Measurements from ENCODE around the gene DNAI4. TPM values are rescaled to one million over a fixed set of nuclear protein-coding genes. Genes with fewer than 3 reads are reported as not detected.
"Not testable (repeated sequence)": the region's sequence is repeated elsewhere in the genome, so short reads cannot be mapped to it uniquely, and the experiment has no call there.

Gene DNAI4
- total RNA-seq, 1 experiment from 2014 or later = 7.2 TPM

DNA sequence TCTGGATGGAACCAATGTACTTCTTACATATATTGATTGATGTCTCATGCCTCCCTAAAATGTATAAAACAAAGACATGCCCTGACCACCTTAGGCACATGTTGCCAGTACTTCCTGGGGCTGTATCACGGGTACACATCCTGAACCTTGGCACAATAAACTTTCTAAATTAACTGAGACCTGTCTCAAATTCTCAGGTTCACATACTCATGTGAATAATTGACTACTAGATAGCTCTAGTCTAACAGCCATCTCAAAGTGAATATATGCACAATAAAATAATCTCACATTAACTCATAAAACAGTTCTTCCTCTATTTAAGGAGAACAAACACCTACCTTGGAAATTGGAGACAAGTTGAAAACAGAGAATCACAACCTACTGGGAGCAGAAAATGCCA lies 5.6 kb downstream of the DNAI4 start:
- no TSS peak for BruUV-seq (replicated peaks)
- in situ Hi-C loops (cut with HindIII; ENCODE audit: low pct_unique_long_range_greater_than_20kb, low sequenced_read_pairs) (no loop called here), intact Hi-C loops (cut with micrococcal nuclease; ENCODE audit: unreplicated experiment) (no loop called here)
- H3K27me3 ChIP-seq (ENCODE audit: control insufficient read depth, insufficient read depth, low read length) = no peaks in the 10 kb centered on the region
- no peak for TF ChIP-seq SIN3A (IDR thresholded peaks at IDR 0.05; ENCODE audit: borderline replicate concordance, insufficient read depth, low read depth, low read length)
- H3K4me1 ChIP-seq (ENCODE audit: control insufficient read depth, insufficient read depth, low read length) = peaks cover 10% of the 10 kb centered on the region
- H3K27ac ChIP-seq (ENCODE audit: low read length) = no peak overlapping the region
- H3K4me3 ChIP-seq (ENCODE audit: low read depth in 2 of 2, low read length in 2 of 2) = no peak overlapping the region
- ChIA-PET POLR2A (no interaction called here), CTCF (no interaction called here)
- no peaks in the 10 kb centered on the region for H3K9me3 ChIP-seq (ENCODE audit: control insufficient read depth, insufficient read depth, low read depth, low read length)
- DNase-seq (ENCODE audit: low read depth, low spot score) (no peak), ATAC-seq (no peak)
- no peaks in the 10 kb centered on the region for H3K36me3 ChIP-seq (ENCODE audit: control insufficient read depth, insufficient read depth, low read length)

DNA sequence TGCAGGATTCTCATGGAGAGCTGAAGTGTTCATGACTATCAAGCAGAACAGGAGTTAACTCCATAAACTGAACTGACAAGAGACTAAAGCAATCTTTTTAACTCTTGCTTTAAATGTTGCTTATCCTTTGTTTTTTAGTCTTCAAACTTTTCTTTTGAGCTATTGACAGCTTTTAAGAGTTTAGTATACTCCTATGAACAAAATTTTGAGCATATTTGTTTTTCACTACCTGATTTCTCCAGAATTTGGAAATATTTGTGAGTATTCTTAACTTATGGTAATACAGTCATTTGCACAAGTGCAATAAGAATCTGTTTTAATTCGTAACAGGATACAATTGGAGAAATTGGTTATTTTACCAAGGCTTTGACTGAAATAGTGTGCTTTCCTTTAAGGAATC lies 7.2 kb downstream of the DNAI4 start:
- TF ChIP-seq TCF7L2 (IDR thresholded peaks at IDR 0.05; ENCODE audit: low read depth, low read length) (no peak), SIN3A (IDR thresholded peaks at IDR 0.05; ENCODE audit: borderline replicate concordance, insufficient read depth, low read depth, low read length) (no peak), POLR2AphosphoS5 (IDR thresholded peaks at IDR 0.05; ENCODE audit: low read depth, low read length) (no peak)
- TF ChIP-seq, protein P1, sequence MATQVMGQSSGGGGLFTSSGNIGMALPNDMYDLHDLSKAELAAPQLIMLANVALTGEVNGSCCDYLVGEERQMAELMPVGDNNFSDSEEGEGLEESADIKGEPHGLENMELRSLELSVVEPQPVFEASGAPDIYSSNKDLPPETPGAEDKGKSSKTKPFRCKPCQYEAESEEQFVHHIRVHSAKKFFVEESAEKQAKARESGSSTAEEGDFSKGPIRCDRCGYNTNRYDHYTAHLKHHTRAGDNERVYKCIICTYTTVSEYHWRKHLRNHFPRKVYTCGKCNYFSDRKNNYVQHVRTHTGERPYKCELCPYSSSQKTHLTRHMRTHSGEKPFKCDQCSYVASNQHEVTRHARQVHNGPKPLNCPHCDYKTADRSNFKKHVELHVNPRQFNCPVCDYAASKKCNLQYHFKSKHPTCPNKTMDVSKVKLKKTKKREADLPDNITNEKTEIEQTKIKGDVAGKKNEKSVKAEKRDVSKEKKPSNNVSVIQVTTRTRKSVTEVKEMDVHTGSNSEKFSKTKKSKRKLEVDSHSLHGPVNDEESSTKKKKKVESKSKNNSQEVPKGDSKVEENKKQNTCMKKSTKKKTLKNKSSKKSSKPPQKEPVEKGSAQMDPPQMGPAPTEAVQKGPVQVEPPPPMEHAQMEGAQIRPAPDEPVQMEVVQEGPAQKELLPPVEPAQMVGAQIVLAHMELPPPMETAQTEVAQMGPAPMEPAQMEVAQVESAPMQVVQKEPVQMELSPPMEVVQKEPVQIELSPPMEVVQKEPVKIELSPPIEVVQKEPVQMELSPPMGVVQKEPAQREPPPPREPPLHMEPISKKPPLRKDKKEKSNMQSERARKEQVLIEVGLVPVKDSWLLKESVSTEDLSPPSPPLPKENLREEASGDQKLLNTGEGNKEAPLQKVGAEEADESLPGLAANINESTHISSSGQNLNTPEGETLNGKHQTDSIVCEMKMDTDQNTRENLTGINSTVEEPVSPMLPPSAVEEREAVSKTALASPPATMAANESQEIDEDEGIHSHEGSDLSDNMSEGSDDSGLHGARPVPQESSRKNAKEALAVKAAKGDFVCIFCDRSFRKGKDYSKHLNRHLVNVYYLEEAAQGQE (IDR thresholded peaks at IDR 0.05; ENCODE audit: insufficient read depth in 1 of 2, low read depth in 2 of 2, low read length in 1 of 2) = no peak
- TF ChIP-seq, protein P2, sequence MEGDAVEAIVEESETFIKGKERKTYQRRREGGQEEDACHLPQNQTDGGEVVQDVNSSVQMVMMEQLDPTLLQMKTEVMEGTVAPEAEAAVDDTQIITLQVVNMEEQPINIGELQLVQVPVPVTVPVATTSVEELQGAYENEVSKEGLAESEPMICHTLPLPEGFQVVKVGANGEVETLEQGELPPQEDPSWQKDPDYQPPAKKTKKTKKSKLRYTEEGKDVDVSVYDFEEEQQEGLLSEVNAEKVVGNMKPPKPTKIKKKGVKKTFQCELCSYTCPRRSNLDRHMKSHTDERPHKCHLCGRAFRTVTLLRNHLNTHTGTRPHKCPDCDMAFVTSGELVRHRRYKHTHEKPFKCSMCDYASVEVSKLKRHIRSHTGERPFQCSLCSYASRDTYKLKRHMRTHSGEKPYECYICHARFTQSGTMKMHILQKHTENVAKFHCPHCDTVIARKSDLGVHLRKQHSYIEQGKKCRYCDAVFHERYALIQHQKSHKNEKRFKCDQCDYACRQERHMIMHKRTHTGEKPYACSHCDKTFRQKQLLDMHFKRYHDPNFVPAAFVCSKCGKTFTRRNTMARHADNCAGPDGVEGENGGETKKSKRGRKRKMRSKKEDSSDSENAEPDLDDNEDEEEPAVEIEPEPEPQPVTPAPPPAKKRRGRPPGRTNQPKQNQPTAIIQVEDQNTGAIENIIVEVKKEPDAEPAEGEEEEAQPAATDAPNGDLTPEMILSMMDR (IDR thresholded peaks at IDR 0.05) = no peak
- ATAC-seq (no peak), DNase-seq (ENCODE audit: low read depth, low spot score) (no peak)
- POLR2A ChIA-PET = no interaction called here
- in situ Hi-C loops (cut with HindIII; ENCODE audit: low pct_unique_long_range_greater_than_20kb, low sequenced_read_pairs) (no loop called here), intact Hi-C loops (cut with micrococcal nuclease; ENCODE audit: unreplicated experiment) (no loop called here)
- Histone ChIP-seq H3K9me3 (ENCODE audit: control insufficient read depth, insufficient read depth, low read depth, low read length) (no peaks in the 10 kb centered on the region), H3K36me3 (ENCODE audit: control insufficient read depth, insufficient read depth, low read length) (no peaks in the 10 kb centered on the region), H3K27me3 (ENCODE audit: control insufficient read depth, insufficient read depth, low read length) (no peaks in the 10 kb centered on the region), H3K4me1 (ENCODE audit: control insufficient read depth, insufficient read depth, low read length) (no peaks in the 10 kb centered on the region), H3K27ac (ENCODE audit: low read length) (no peak overlapping the region), H3K4me3 (ENCODE audit: low read depth in 2 of 2, low read length in 2 of 2) (no peak overlapping the region)
- BruUV-seq (replicated peaks) = no TSS peak
- CTCF ChIA-PET = no interaction called here

GRCh38 chr1:66916320-66916719 lies 8.3 kb downstream of the DNAI4 start:
- Histone ChIP-seq H3K4me1 (ENCODE audit: control insufficient read depth, insufficient read depth, low read length) (no peaks in the 10 kb centered on the region), H3K4me3 (ENCODE audit: low read depth in 2 of 2, low read length in 2 of 2) (no peak overlapping the region), H3K27me3 (ENCODE audit: control insufficient read depth, insufficient read depth, low read length) (no peaks in the 10 kb centered on the region), H3K27ac (ENCODE audit: low read length) (no peak overlapping the region), H3K36me3 (ENCODE audit: control insufficient read depth, insufficient read depth, low read length) (no peaks in the 10 kb centered on the region), H3K9me3 (ENCODE audit: control insufficient read depth, insufficient read depth, low read depth, low read length) (no peaks in the 10 kb centered on the region)
- in situ Hi-C loops (cut with HindIII; ENCODE audit: low pct_unique_long_range_greater_than_20kb, low sequenced_read_pairs) (no loop called here), intact Hi-C loops (cut with micrococcal nuclease; ENCODE audit: unreplicated experiment) (no loop called here)
- no TSS peak for BruUV-seq (replicated peaks)
- DNase-seq (ENCODE audit: low read depth, low spot score) (no peak), ATAC-seq (no peak)
- TF ChIP-seq, protein P1 (IDR thresholded peaks at IDR 0.05; ENCODE audit: insufficient read depth in 1 of 2, low read depth in 2 of 2, low read length in 1 of 2) = no peak
- TF ChIP-seq, protein P2 (IDR thresholded peaks at IDR 0.05) = no peak
- TF ChIP-seq SIN3A (IDR thresholded peaks at IDR 0.05; ENCODE audit: borderline replicate concordance, insufficient read depth, low read depth, low read length) = no peak
- no peak for TF ChIP-seq POLR2AphosphoS5 (IDR thresholded peaks at IDR 0.05; ENCODE audit: low read depth, low read length)
- TF ChIP-seq TCF7L2 (IDR thresholded peaks at IDR 0.05; ENCODE audit: low read depth, low read length) = no peak
- CTCF ChIA-PET = no interaction called here
- POLR2A ChIA-PET = no interaction called here

GRCh38 chr1:66915203-66915602 lies 9.5 kb downstream of the DNAI4 start:
- H3K9me3 ChIP-seq (ENCODE audit: control insufficient read depth, insufficient read depth, low read depth, low read length); BruUV-seq (replicated peaks); POLR2A ChIA-PET; H3K4me3 ChIP-seq (ENCODE audit: low read depth in 2 of 2, low read length in 2 of 2); H3K36me3 ChIP-seq (ENCODE audit: control insufficient read depth, insufficient read depth, low read length); ATAC-seq; intact Hi-C loops (cut with micrococcal nuclease; ENCODE audit: unreplicated experiment); CTCF ChIA-PET; H3K27ac ChIP-seq (ENCODE audit: low read length); H3K27me3 ChIP-seq (ENCODE audit: control insufficient read depth, insufficient read depth, low read length); in situ Hi-C loops (cut with HindIII; ENCODE audit: low pct_unique_long_range_greater_than_20kb, low sequenced_read_pairs); DNase-seq (ENCODE audit: low read depth, low spot score); H3K4me1 ChIP-seq (ENCODE audit: control insufficient read depth, insufficient read depth, low read length): not testable (repeated sequence)

Data from Panc1 (cell line).